Ectodermal cell (in vitro differentiated cells): Measurements from ENCODE around the gene PPP2R5C.

Experiments
- H3K27ac ChIP-seq: 2 replicates; pipeline ENCODE4 v1.7.0; 2013; ENCODE audit warnings: mild to moderate bottlenecking, low read depth, low read length; ENCODE audit not compliant: insufficient read depth, poor library complexity, severe bottlenecking
- H3K27me3 ChIP-seq: 2 replicates; pipeline ENCODE4 v1.7.0; 2013; ENCODE audit warnings: mild to moderate bottlenecking, low read length; ENCODE audit not compliant: insufficient read depth, control insufficient read depth, poor library complexity, severe bottlenecking
- H3K36me3 ChIP-seq: one replicate; pipeline ENCODE4 v1.7.0; 2013; ENCODE audit warnings: low read length; ENCODE audit not compliant: control insufficient read depth, insufficient read depth
- H3K4me1 ChIP-seq: one replicate; pipeline ENCODE4 v1.7.0; 2013; ENCODE audit warnings: low read length; ENCODE audit not compliant: control insufficient read depth, insufficient read depth
- H3K4me3 ChIP-seq: 2 replicates; pipeline ENCODE4 v1.7.0; 2013; ENCODE audit warnings: low read depth, low read length, control low read depth; ENCODE audit not compliant: insufficient read depth
- H3K9me3 ChIP-seq: 2 replicates; pipeline ENCODE4 v1.7.0; 2013; ENCODE audit warnings: mild to moderate bottlenecking, low read length, moderate library complexity; ENCODE audit not compliant: control insufficient read depth
- WGBS, 2 experiments: methylation state at CpG; one replicate each; pipeline ENCODE4 v1.1.7; 2013; ENCODE audit warnings: missing lambda C conversion rate in 2 of 2; 5-methylcytosine and 5-hydroxymethylcytosine counted together

PPP2R5C gene

DNA sequence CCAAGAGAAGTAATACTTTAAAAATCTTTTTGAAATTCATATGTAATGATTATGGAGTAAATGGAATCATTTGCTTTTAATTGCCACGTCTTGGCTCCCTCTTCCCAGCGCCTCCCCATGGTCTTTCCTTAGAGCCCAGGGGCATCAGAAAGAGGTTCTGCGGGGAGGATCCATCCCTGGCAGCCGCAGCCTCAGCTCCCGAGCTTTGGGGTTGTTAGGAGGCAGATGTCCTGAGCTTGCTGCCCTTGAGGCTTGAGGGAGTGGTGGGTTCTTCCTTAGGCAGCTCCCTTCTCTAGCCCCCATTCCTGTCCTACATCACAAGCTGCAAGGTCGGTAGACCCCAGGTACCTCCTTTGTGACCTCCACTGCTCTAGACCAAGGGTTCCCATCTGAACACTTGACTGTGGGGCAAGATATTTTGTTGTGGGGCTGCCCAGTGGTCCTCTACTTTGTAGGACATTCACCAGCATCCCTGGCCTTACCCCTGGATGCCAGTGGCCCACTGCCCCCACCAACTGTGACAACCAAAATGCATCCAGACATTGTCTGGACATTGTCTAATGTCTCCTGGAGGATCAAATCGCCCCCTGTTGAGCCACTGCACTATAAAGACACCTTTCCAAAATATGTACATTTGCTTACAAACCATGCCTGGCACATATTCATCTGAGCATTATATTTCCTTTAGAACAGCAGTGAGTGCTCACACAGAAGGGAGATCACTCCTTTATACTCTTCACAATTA is 6.3 kb downstream of the PPP2R5C start:
- Histone ChIP-seq H3K4me1 (no peaks in the 10 kb centered on the region), H3K4me3 (no peak overlapping the region), H3K27me3 (peaks cover 3% of the 10 kb centered on the region), H3K36me3 (no peaks in the 10 kb centered on the region), H3K9me3 (no peaks in the 10 kb centered on the region), H3K27ac (no peak overlapping the region)
- WGBS, 2 experiments = 87 to 92% methylated on average over 7 of the region's 7 CpGs

DNA sequence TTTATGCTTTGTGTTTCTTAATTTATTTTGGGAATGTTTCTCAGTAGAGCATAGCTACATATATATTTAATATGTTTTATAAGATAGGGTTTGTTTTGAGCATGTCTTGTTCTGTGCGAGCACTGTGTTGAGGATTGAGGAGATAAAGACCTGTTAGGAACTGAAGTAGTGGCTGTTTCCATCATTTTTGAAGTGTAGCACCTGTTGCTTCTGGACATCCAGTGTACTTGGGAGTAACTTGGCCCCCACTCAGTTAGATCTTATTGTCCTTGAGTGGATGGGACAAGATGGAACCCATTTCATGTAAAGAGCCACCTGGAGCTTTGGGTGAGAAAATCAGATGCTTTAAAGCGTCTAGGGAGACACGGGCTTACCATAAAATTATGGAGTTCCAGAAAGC is 8.7 kb downstream of the PPP2R5C start:
- Histone ChIP-seq H3K4me3 (no peak overlapping the region), H3K27ac (no peak overlapping the region), H3K36me3 (no peaks in the 10 kb centered on the region), H3K9me3 (no peaks in the 10 kb centered on the region), H3K27me3 (no peaks in the 10 kb centered on the region), H3K4me1 (peaks cover 5% of the 10 kb centered on the region)
- WGBS, 2 experiments = 91% methylated on average over 3 of the region's 3 CpGs

DNA sequence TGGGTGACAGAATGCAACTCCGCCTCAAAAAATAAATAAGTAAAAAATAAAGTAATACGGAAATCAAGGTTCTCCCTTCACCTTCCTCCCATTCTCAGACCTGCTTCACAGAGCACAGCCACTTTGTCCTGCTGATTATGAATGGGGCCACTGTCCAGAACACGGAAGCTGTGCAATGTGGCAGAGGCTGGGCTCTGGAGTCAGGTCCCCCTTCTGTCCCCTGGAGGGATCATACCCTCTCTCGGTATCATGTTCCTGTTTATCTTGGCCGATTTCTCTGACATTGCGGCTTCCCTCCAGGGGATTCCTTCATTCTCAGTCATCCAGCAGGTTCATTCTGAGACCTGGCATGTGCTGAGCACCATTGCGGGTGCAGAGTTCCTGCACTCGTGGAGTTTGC is 11.3 kb downstream of the PPP2R5C start:
- Histone ChIP-seq H3K4me1 (peaks cover 5% of the 10 kb centered on the region), H3K36me3 (no peaks in the 10 kb centered on the region), H3K27ac (no peak overlapping the region), H3K4me3 (no peak overlapping the region), H3K9me3 (no peaks in the 10 kb centered on the region), H3K27me3 (no peaks in the 10 kb centered on the region)
- 87 to 93% methylated on average over 8 of the region's 8 CpGs for WGBS, 2 experiments

DNA sequence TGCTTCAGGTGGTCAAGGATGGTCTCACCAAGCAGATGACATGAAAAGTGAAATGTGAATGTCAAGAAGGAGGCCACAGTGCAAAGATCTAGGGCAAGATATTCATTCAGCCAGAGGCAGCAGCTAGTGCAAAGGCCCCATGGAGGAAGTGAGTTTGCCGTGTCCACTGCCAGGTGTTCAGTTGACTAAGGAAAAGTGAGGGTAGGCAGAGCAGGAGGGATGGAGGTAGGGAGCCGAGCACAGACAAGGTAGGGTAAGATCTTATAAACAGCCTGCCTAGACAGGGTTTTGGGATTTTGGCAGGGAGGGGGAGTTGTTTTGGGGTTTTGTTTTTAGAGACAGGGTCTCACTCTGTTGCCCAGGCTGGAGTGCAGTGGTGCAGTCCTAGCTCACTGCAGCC is 11.9 kb downstream of the PPP2R5C start:
- H3K4me1 ChIP-seq = peaks cover 5% of the 10 kb centered on the region
- H3K27ac ChIP-seq = no peak overlapping the region
- no peak overlapping the region for H3K4me3 ChIP-seq
- 91 to 92% methylated on average over 2 of the region's 2 CpGs for WGBS, 2 experiments
- peaks cover under 1% of the 10 kb centered on the region for H3K27me3 ChIP-seq
- no peaks in the 10 kb centered on the region for H3K9me3 ChIP-seq
- no peaks in the 10 kb centered on the region for H3K36me3 ChIP-seq

DNA sequence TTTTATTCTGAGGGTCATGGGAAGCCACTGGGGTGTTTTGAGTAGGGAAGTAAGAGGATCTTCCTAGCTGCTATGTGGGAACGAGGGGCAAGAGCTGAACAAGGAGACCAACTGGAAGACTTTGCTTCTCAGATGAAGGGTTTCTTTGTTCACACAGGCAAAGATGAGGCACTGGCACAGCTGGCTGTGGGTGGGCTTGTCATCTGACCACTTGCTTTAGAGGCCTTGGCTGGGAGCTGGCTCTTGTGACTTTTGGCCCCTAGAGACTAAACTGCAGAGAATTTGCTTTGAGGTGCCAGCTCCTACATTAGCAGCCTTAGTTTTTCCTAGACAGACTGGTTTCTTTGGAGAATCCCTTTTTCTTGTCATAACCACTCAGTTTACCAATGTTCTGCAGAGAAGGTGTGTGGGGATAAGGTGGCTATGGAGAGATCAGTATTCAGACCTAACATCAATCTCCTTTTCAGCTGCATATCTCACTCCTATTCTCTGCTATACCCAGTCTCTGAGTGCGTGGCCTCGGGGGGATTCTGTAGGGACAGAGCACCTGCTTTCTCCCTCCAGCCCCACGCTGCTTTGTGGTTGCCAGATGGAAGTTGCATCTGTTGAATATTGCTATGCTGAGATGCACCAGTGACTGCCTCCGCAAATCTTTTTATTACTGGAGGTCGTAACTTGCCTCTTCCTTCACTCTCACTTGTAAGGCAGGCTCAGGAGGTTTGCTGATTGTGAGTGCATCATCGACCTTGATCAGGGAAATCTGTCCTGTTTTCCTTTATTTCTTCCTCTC is 12.7 kb downstream of the PPP2R5C start:
- H3K27me3 ChIP-seq = peaks cover 8% of the 10 kb centered on the region
- H3K36me3 ChIP-seq = no peaks in the 10 kb centered on the region
- peaks cover 5% of the 10 kb centered on the region for H3K4me1 ChIP-seq
- WGBS, 2 experiments = 88 to 91% methylated on average over 7 of the region's 7 CpGs
- peak overlapping the region; percentile 6 for H3K27ac ChIP-seq
- no peaks in the 10 kb centered on the region for H3K9me3 ChIP-seq
- H3K4me3 ChIP-seq = no peak overlapping the region

DNA sequence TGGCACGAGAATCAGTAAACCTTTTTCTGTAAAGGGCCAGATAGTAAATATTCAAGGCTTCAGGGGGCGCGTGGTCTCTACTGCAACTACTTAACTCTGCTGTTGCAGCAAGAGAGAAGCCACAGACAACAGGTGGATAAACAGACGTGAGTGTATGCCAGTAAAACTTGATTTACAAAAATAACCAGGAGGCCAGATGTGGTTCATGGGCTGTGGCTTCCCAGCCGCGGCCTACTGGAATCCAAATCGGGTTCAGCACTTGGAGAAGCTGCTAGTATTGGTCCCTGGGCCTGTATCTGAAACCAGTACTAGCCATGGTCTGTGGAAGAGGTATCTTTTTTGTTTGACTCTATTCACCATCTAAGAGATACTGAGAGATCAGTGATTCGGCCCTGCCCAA is 13.3 kb downstream of the PPP2R5C start:
- Histone ChIP-seq H3K36me3 (no peaks in the 10 kb centered on the region), H3K9me3 (no peaks in the 10 kb centered on the region), H3K27ac (no peak overlapping the region), H3K4me3 (no peak overlapping the region), H3K27me3 (peaks cover 14% of the 10 kb centered on the region), H3K4me1 (peaks cover 5% of the 10 kb centered on the region)
- WGBS, 2 experiments = 91 to 92% methylated on average over 7 to 8 of the region's 8 CpGs

DNA sequence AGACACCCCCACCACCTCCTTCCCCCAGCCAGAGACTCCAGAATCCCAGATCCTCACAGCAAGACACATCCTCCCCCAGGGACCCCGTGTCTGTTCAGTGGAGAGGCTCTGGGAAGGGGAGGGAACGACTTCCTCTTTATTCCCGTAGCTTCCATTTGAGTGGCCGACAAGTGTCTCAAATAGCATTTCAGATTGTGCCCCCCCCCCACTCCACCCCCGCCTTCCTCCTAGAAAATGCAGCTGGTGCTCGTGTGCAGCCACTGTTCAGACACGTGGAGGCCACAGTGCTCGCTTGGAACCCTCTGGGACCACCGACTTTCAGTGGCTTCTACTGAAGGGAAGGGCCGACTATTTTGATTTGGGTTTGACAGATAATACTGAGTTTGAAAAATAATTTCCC is 14.3 kb downstream of the PPP2R5C start:
- Histone ChIP-seq H3K9me3 (no peaks in the 10 kb centered on the region), H3K4me1 (peaks cover 5% of the 10 kb centered on the region), H3K27ac (no peak overlapping the region), H3K36me3 (no peaks in the 10 kb centered on the region), H3K4me3 (no peak overlapping the region), H3K27me3 (peaks cover 25% of the 10 kb centered on the region)
- WGBS, 2 experiments = 74 to 77% methylated on average over 8 to 10 of the region's 10 CpGs

DNA sequence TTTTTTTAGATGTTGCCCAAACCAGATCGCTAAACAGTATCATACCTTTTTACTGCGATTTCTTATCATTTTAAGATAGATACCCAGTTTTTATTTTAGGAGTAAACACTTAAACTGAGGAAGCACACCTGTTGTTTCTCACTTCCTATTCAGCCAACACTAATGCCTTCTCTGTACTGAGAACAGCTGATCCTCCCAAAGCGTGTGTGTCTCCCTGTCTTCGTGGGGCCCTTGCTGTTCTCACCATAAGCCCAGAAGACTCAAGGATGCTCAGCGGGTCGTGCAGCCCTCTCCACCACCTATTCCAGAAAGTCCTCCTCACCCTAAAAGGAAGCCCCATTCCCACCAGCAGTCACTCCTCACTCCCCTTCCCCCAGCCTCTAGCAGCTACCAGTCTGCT is 14.8 kb downstream of the PPP2R5C start:
- peaks cover 30% of the 10 kb centered on the region for H3K27me3 ChIP-seq
- H3K4me1 ChIP-seq = peaks cover 5% of the 10 kb centered on the region
- H3K9me3 ChIP-seq = no peaks in the 10 kb centered on the region
- 86 to 90% methylated on average over 6 of the region's 6 CpGs for WGBS, 2 experiments
- no peak overlapping the region for H3K27ac ChIP-seq
- H3K36me3 ChIP-seq = no peaks in the 10 kb centered on the region
- no peak overlapping the region for H3K4me3 ChIP-seq

DNA sequence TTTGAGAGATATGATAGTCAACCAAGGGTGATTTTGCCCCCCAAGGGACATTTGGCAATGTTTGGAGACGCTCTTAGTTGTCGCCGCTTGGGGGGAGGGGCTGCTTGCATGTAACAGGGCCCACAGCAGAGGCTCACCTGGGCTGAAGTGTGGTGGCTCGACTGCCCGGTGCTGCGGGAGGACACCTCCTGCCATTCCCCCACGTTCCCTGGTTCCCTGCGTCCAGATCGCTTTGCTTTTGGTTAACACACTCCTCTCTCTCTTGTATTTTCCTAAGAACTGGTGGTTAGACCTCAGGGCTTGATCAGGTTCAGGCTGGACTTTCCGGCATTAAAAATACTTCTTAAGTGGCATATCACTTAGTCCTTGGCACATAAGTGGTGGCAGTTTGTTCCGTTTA is 18.9 kb downstream of the PPP2R5C start:
- Histone ChIP-seq H3K9me3 (no peaks in the 10 kb centered on the region), H3K36me3 (no peaks in the 10 kb centered on the region), H3K4me3 (no peak overlapping the region), H3K27ac (no peak overlapping the region), H3K4me1 (no peaks in the 10 kb centered on the region), H3K27me3 (peaks cover 36% of the 10 kb centered on the region)
- 23 to 25% methylated on average over 11 of the region's 11 CpGs for WGBS, 2 experiments

DNA sequence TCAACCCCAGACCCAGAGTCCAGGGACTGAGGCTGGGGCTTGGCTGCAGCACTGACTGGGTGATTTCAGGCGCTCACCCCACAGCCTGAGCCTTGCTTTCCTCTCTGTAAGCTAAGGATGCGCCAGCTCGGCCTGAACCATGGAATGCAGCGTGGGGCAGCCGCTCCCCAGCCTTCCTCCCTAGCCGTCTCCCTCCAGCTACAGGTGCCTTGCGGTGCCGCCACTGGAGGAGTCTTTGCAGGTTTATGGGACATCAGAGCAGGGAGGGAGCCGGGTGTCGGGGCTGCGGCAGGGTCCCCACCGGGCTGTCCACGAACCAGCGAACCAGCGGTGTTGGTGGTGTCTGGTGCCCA is 19.4 kb downstream of the PPP2R5C start:
- WGBS, 2 experiments = 1 to 4% methylated on average over 15 of the region's 15 CpGs
- Histone ChIP-seq H3K9me3 (no peaks in the 10 kb centered on the region), H3K36me3 (no peaks in the 10 kb centered on the region), H3K4me3 (peak overlapping the region; percentile 19), H3K4me1 (no peaks in the 10 kb centered on the region), H3K27ac (no peak overlapping the region), H3K27me3 (peaks cover 36% of the 10 kb centered on the region)
